ENCODE measurements around the gene PTPN22. TPM values are rescaled to one million over a fixed set of nuclear protein-coding genes. Genes with fewer than 3 reads are reported as not detected.

The PTPN22 gene
- total and polyA plus RNA-seq, 5 donors from 2014 or later, result 49.1 to 93.4 (median 58.5) TPM

GRCh38 chr1:113895961-113896360, 24.4 kb upstream of the PTPN22 start:
- Mint-ChIP-seq H3K27me3 (no peaks in the 10 kb centered on the region), H3K36me3 (peaks cover 53% of the 10 kb centered on the region), H3K9me3 (no peaks in the 10 kb centered on the region), H3K27ac (peak overlapping the region in 2 of 3 donors; percentile 63 to 69), H3K4me3 (no peak overlapping the region), H3K4me1 (peaks cover 27 to 57% (median 40%) of the 10 kb centered on the region in 4 donors)
- H3K27ac ChIP-seq (ENCODE audit: insufficient read depth, low read length, poor library complexity, severe bottlenecking), result no peak overlapping the region
- H3K27me3 ChIP-seq (ENCODE audit: control insufficient read depth, insufficient read depth, low read length), result no peaks in the 10 kb centered on the region
- DNase-seq (no peak), ATAC-seq (ENCODE audit: low read depth in 2 of 2) (no peak)
- no peaks in the 10 kb centered on the region for H3K9me3 ChIP-seq (ENCODE audit: control insufficient read depth in 2 of 2, low read length in 2 of 2)
- H3K4me1 ChIP-seq (ENCODE audit: control insufficient read depth, insufficient read depth, low read length, poor library complexity, severe bottlenecking), result peaks cover under 1% of the 10 kb centered on the region
- peaks cover 63% of the 10 kb centered on the region for H3K36me3 ChIP-seq (ENCODE audit: control insufficient read depth, insufficient read depth, low read length)
- no peak overlapping the region for H3K4me3 ChIP-seq (ENCODE audit: low read depth, low read length)

GRCh38 chr1:113895098-113895497, 23.6 kb upstream of the PTPN22 start:
- H3K36me3 ChIP-seq (ENCODE audit: control insufficient read depth, insufficient read depth, low read length), result peaks cover 57% of the 10 kb centered on the region

GRCh38 chr1:113893267-113893666, 21.8 kb upstream of the PTPN22 start:
- no peaks in the 10 kb centered on the region for H3K27me3 Mint-ChIP-seq

More at GRCh38 chr1:113895098-113895497, 23.6 kb upstream of the PTPN22 start:
- DNase-seq, result no peak
- Histone ChIP-seq H3K4me3 (ENCODE audit: low read depth, low read length) (no peak overlapping the region), H3K27me3 (ENCODE audit: control insufficient read depth, insufficient read depth, low read length) (no peaks in the 10 kb centered on the region), H3K9me3 (ENCODE audit: control insufficient read depth in 2 of 2, low read length in 2 of 2) (no peaks in the 10 kb centered on the region), H3K27ac (ENCODE audit: insufficient read depth, low read length, poor library complexity, severe bottlenecking) (no peak overlapping the region), H3K4me1 (ENCODE audit: control insufficient read depth, insufficient read depth, low read length, poor library complexity, severe bottlenecking) (no peaks in the 10 kb centered on the region)
- no peak for ATAC-seq (ENCODE audit: low read depth in 2 of 2)
- peaks cover 26 to 56% (median 38%) of the 10 kb centered on the region in 4 donors for H3K4me1 Mint-ChIP-seq
- no peaks in the 10 kb centered on the region for H3K27me3 Mint-ChIP-seq
- peaks cover 50% of the 10 kb centered on the region for H3K36me3 Mint-ChIP-seq
- H3K4me3 Mint-ChIP-seq, result no peak overlapping the region
- H3K27ac Mint-ChIP-seq, result peak overlapping the region in 1 of 3 donors; percentile 69
- H3K9me3 Mint-ChIP-seq, result no peaks in the 10 kb centered on the region

DNA sequence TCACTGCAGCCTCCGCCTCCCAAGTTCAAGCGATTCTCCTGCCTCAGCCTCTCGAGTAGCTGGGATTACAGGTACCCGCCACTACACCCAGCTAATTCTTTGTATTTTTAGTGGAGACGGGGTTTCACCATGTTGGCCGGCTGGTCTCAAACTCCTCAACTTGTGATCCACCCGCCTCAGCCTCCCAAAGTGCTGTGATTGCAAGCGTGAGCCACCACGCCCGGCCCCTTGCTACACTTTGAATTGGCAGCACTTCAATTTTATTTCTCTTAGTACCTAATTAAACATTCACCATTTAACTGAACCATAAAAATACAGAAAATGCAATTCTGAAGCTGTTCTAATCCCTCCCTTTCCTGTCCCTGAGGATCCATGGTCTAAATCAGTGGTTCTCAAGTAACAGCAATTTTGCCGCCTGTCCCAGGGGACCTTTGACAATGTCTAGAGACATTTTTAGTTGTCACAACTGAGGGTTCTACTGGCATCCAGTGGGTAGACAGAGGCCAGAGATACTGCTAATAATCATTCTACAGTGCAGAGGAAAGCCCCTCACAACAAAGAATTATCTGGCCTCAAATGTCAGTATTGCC, 20.2 kb upstream of the PTPN22 start:
- no peaks in the 10 kb centered on the region for H3K9me3 Mint-ChIP-seq
- no peaks in the 10 kb centered on the region for H3K27me3 Mint-ChIP-seq
- no peak overlapping the region for H3K27ac ChIP-seq (ENCODE audit: insufficient read depth, low read length, poor library complexity, severe bottlenecking)
- no peak for ATAC-seq (ENCODE audit: low read depth in 2 of 2)
- H3K27me3 ChIP-seq (ENCODE audit: control insufficient read depth, insufficient read depth, low read length), result no peaks in the 10 kb centered on the region
- peak overlapping the region; percentile 32 to 44 (median 38) for H3K27ac Mint-ChIP-seq
- H3K4me3 ChIP-seq (ENCODE audit: low read depth, low read length), result no peak overlapping the region
- peaks cover 9% of the 10 kb centered on the region for H3K4me1 ChIP-seq (ENCODE audit: control insufficient read depth, insufficient read depth, low read length, poor library complexity, severe bottlenecking)
- no peak overlapping the region for H3K4me3 Mint-ChIP-seq
- no peaks in the 10 kb centered on the region for H3K9me3 ChIP-seq (ENCODE audit: control insufficient read depth in 2 of 2, low read length in 2 of 2)
- peaks cover 30% of the 10 kb centered on the region for H3K36me3 ChIP-seq (ENCODE audit: control insufficient read depth, insufficient read depth, low read length)
- DNase-seq, result no peak
- peaks cover 27% of the 10 kb centered on the region for H3K36me3 Mint-ChIP-seq
- peaks cover 21 to 40% (median 25%) of the 10 kb centered on the region in 4 donors for H3K4me1 Mint-ChIP-seq

More at GRCh38 chr1:113893267-113893666, 21.8 kb upstream of the PTPN22 start:
- Histone ChIP-seq H3K36me3 (ENCODE audit: control insufficient read depth, insufficient read depth, low read length) (peaks cover 43% of the 10 kb centered on the region), H3K4me1 (ENCODE audit: control insufficient read depth, insufficient read depth, low read length, poor library complexity, severe bottlenecking) (no peaks in the 10 kb centered on the region), H3K9me3 (ENCODE audit: control insufficient read depth in 2 of 2, low read length in 2 of 2) (no peaks in the 10 kb centered on the region), H3K27me3 (ENCODE audit: control insufficient read depth, insufficient read depth, low read length) (no peaks in the 10 kb centered on the region), H3K27ac (ENCODE audit: insufficient read depth, low read length, poor library complexity, severe bottlenecking) (no peak overlapping the region), H3K4me3 (ENCODE audit: low read depth, low read length) (no peak overlapping the region)
- no peaks in the 10 kb centered on the region for H3K9me3 Mint-ChIP-seq
- DNase-seq (no peak), ATAC-seq (ENCODE audit: low read depth in 2 of 2) (no peak)
- peaks cover 9 to 38% (median 24%) of the 10 kb centered on the region in 4 donors for H3K4me1 Mint-ChIP-seq
- H3K27ac Mint-ChIP-seq, result no peak overlapping the region
- H3K36me3 Mint-ChIP-seq, result peaks cover 35% of the 10 kb centered on the region
- no peak overlapping the region for H3K4me3 Mint-ChIP-seq

DNA sequence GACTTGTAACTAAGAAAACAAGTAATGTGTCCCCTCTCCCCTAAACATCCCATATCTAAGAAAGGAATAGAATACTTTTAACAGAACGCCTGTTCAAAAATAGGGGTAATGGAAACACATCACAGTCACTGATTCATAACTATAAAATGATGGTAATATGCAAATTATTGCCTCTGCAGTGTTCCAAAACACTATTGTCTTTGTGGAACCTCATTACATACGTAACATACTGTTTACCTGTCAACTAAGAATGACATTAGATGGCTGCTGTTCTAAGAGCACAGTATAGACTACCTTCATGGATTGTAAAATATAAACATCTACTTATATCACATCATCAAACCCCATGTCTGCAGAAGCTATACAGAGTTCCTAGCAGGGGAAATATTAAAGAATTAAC, 19.3 kb upstream of the PTPN22 start:
- Histone ChIP-seq H3K4me3 (ENCODE audit: low read depth, low read length) (no peak overlapping the region), H3K27ac (ENCODE audit: insufficient read depth, low read length, poor library complexity, severe bottlenecking) (no peak overlapping the region), H3K27me3 (ENCODE audit: control insufficient read depth, insufficient read depth, low read length) (no peaks in the 10 kb centered on the region), H3K4me1 (ENCODE audit: control insufficient read depth, insufficient read depth, low read length, poor library complexity, severe bottlenecking) (peaks cover 10% of the 10 kb centered on the region), H3K36me3 (ENCODE audit: control insufficient read depth, insufficient read depth, low read length) (peaks cover 21% of the 10 kb centered on the region), H3K9me3 (ENCODE audit: control insufficient read depth in 2 of 2, low read length in 2 of 2) (no peaks in the 10 kb centered on the region)
- Mint-ChIP-seq H3K9me3 (no peaks in the 10 kb centered on the region), H3K36me3 (peaks cover 26% of the 10 kb centered on the region), H3K4me3 (no peak overlapping the region), H3K27me3 (no peaks in the 10 kb centered on the region), H3K27ac (peak overlapping the region; percentile 52 to 77 (median 61)), H3K4me1 (peaks cover 25 to 41% (median 27%) of the 10 kb centered on the region in 4 donors)
- ATAC-seq (ENCODE audit: low read depth in 2 of 2) (no peak), DNase-seq (no peak)

DNA sequence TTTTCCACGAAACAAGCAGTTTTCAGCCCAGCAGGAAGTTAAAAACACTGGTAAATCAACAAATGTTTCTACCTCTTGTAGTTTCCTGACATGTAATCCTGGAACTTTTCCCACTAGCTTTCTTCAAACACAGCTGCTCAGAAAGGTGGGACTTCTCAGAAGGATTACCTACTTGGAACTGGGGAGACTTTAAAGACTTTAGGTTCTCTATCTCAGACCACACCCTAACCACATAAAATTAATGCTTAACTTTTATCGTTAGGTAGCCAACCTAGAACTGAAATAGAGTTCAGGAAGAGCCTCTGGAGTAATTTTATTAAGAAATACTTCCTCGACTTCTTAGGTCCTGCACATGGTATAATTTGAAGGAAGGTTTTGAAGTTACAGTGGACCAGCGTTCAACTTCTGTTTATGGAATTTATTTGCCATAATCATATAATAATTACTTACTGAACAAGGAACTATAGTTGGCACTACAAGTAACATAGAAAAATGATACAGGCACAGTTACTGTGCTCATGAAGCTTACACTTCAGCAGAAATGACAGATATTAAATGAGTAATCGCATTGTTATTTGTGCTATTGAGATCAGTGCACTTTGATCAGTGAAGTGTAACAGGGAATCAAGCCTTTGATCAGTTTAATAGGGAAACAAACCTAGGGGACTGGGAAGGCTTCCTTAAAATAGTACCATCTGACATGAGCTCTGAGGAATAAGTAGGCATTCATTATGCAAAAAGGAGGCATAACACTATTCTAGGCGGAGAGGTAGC, 16.1 kb upstream of the PTPN22 start, which contains the start of gene BCL2L15:
TSS of gene BCL2L15 (minus strand) at position 180 of the 774 bp plus-strand sequence. CDS start 206 bp downstream, outside the sequence.
- Histone ChIP-seq H3K27ac (ENCODE audit: insufficient read depth, low read length, poor library complexity, severe bottlenecking) (no peak within 1 kb of the TSS), H3K4me1 (ENCODE audit: control insufficient read depth, insufficient read depth, low read length, poor library complexity, severe bottlenecking) (peaks cover 10% of the 10 kb centered on the region), H3K27me3 (ENCODE audit: control insufficient read depth, insufficient read depth, low read length) (no peaks in the 10 kb centered on the region), H3K36me3 (ENCODE audit: control insufficient read depth, insufficient read depth, low read length) (no peaks in the 10 kb centered on the region), H3K4me3 (ENCODE audit: low read depth, low read length) (peak within 1 kb of the TSS; percentile 15), H3K9me3 (ENCODE audit: control insufficient read depth in 2 of 2, low read length in 2 of 2) (no peaks in the 10 kb centered on the region)
- peak within 1 kb of the TSS; percentile 13 to 82 (median 62) for H3K27ac Mint-ChIP-seq
- DNase-seq (peak in 1 of 3 donors; percentile 32), ATAC-seq (ENCODE audit: low read depth in 2 of 2) (no peak)
- peaks cover 22% of the 10 kb centered on the region for H3K36me3 Mint-ChIP-seq
- peak within 1 kb of the TSS in 2 of 4 donors; percentile 68 to 79 for H3K4me3 Mint-ChIP-seq
- peaks cover 23 to 33% (median 24%) of the 10 kb centered on the region in 4 donors for H3K4me1 Mint-ChIP-seq
- no peaks in the 10 kb centered on the region for H3K9me3 Mint-ChIP-seq
- H3K27me3 Mint-ChIP-seq, result no peaks in the 10 kb centered on the region

- Histone ChIP-seq H3K27ac (ENCODE audit: insufficient read depth, low read length, poor library complexity, severe bottlenecking) (no peak overlapping the region), H3K36me3 (ENCODE audit: control insufficient read depth, insufficient read depth, low read length) (no peaks in the 10 kb centered on the region), H3K27me3 (ENCODE audit: control insufficient read depth, insufficient read depth, low read length) (no peaks in the 10 kb centered on the region), H3K9me3 (ENCODE audit: control insufficient read depth in 2 of 2, low read length in 2 of 2) (no peaks in the 10 kb centered on the region), H3K4me1 (ENCODE audit: control insufficient read depth, insufficient read depth, low read length, poor library complexity, severe bottlenecking) (peaks cover 10% of the 10 kb centered on the region), H3K4me3 (ENCODE audit: low read depth, low read length) (peak overlapping the region; percentile 15)
- ATAC-seq (ENCODE audit: low read depth in 2 of 2) (no peak), DNase-seq (no peak)
- H3K4me1 Mint-ChIP-seq, result peaks cover 22 to 33% (median 24%) of the 10 kb centered on the region in 4 donors
- peaks cover 22% of the 10 kb centered on the region for H3K36me3 Mint-ChIP-seq
- H3K27ac Mint-ChIP-seq, result peak overlapping the region; percentile 13 to 48 (median 16)
- no peaks in the 10 kb centered on the region for H3K9me3 Mint-ChIP-seq
- H3K4me3 Mint-ChIP-seq, result peak overlapping the region in 2 of 4 donors; percentile 68 to 79
- no peaks in the 10 kb centered on the region for H3K27me3 Mint-ChIP-seq
Measured at GRCh38 chr1:113886417-113887401, 15.2 kb upstream of the PTPN22 start.
